ENCODE data around the gene YARS1. TPM values are rescaled to one million over a fixed set of nuclear protein-coding genes. Genes with fewer than 3 reads are reported as not detected.

Gene YARS1
- total RNA-seq, 1 donor, result 199 TPM

DNA sequence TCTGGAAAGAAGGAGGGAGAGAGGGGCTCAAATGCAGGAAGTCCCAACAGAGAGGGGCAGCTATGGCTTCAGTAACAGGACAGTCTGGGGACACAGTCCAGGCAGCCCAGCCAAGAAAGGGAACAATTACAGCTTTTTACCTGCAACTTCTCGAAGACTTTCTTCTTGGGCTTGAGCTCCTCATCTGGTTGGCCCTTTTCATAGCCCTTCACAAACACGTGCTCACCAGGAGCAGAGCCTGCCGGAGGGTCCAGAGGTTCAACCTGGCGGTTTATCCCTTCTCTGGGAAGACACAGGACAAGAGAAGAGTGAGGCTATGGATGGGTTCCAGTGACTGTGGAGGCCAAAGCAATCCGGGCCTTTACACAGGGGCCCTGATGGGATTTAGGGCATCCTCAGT, 37.9 kb downstream of the YARS1 start:
- H3K36me3 ChIP-seq (ENCODE audit: insufficient read depth, low read length), result peaks cover 83% of the 10 kb centered on the region
- no peak for DNase-seq (ENCODE audit: insufficient read length, low spot score, missing footprints)
- no peak overlapping the region for H3K4me2 ChIP-seq (ENCODE audit: insufficient read depth, low read length)
- TF ChIP-seq, protein P1, sequence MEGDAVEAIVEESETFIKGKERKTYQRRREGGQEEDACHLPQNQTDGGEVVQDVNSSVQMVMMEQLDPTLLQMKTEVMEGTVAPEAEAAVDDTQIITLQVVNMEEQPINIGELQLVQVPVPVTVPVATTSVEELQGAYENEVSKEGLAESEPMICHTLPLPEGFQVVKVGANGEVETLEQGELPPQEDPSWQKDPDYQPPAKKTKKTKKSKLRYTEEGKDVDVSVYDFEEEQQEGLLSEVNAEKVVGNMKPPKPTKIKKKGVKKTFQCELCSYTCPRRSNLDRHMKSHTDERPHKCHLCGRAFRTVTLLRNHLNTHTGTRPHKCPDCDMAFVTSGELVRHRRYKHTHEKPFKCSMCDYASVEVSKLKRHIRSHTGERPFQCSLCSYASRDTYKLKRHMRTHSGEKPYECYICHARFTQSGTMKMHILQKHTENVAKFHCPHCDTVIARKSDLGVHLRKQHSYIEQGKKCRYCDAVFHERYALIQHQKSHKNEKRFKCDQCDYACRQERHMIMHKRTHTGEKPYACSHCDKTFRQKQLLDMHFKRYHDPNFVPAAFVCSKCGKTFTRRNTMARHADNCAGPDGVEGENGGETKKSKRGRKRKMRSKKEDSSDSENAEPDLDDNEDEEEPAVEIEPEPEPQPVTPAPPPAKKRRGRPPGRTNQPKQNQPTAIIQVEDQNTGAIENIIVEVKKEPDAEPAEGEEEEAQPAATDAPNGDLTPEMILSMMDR (IDR thresholded peaks at IDR 0.05; ENCODE audit: extremely low read depth, low read depth, low read length), result no peak
- no peak overlapping the region for H3K27ac ChIP-seq (ENCODE audit: low read depth, low read length)
- no peak overlapping the region for H2AFZ ChIP-seq (ENCODE audit: low read length)
- no peaks in the 10 kb centered on the region for H3K79me2 ChIP-seq (ENCODE audit: insufficient read depth, low read length)
- H3K27me3 ChIP-seq (ENCODE audit: insufficient read depth, low read length), result no peaks in the 10 kb centered on the region
- H3K4me1 ChIP-seq (ENCODE audit: insufficient read depth, low read length), result peaks cover 5% of the 10 kb centered on the region
- H3K4me3 ChIP-seq (ENCODE audit: insufficient read depth, low read length), result no peak overlapping the region
- H3K9me3 ChIP-seq (ENCODE audit: low read depth, low read length), result no peaks in the 10 kb centered on the region
- H4K20me1 ChIP-seq (ENCODE audit: insufficient read depth, low read length), result no peaks in the 10 kb centered on the region

DNA sequence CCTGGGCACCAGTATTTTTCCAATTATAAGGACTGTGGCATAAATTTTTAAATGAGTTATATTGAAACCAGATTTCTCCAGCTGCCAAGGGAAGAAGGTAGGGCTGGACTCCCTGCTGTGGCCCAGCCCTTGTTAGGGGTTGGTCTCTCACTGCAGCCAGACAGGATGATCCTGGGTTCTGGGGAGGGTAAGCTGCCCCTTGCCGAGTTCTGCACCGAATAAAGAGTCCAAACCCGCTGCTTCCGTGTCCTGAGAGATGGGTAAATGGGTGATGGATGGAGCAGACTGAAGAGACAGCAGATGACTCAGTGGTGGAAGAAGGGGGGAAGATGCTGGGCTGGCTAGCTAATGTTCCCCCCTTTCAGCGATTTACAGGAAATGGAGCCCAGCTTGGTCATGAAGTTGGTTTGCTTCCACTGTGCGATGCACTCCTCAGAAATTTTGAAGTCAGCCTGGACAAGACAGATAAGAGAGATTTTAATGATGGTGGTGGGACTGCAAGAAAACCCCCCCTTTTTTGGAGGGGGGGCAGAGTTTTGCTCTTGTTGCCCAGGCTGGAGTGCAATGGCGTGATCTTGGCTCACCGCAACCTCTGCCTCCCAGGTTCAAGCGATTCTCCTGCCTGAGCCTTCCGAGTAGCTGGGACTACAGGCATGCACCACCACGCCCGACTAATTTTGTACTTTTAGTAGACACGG, 41.4 kb downstream of the YARS1 start:
- Histone ChIP-seq H3K9me3 (ENCODE audit: low read depth, low read length) (no peaks in the 10 kb centered on the region), H4K20me1 (ENCODE audit: insufficient read depth, low read length) (peaks cover 7% of the 10 kb centered on the region), H3K79me2 (ENCODE audit: insufficient read depth, low read length) (no peaks in the 10 kb centered on the region), H3K4me1 (ENCODE audit: insufficient read depth, low read length) (peaks cover 5% of the 10 kb centered on the region), H3K36me3 (ENCODE audit: insufficient read depth, low read length) (peaks cover 60% of the 10 kb centered on the region), H3K27ac (ENCODE audit: low read depth, low read length) (peak overlapping the region; percentile 45), H3K4me2 (ENCODE audit: insufficient read depth, low read length) (no peak overlapping the region), H3K4me3 (ENCODE audit: insufficient read depth, low read length) (no peak overlapping the region), H3K27me3 (ENCODE audit: insufficient read depth, low read length) (no peaks in the 10 kb centered on the region), H2AFZ (ENCODE audit: low read length) (no peak overlapping the region)
- DNase-seq (ENCODE audit: insufficient read length, low spot score, missing footprints), result no peak
- TF ChIP-seq, protein P1 (IDR thresholded peaks at IDR 0.05; ENCODE audit: extremely low read depth, low read depth, low read length), result no peak

DNA sequence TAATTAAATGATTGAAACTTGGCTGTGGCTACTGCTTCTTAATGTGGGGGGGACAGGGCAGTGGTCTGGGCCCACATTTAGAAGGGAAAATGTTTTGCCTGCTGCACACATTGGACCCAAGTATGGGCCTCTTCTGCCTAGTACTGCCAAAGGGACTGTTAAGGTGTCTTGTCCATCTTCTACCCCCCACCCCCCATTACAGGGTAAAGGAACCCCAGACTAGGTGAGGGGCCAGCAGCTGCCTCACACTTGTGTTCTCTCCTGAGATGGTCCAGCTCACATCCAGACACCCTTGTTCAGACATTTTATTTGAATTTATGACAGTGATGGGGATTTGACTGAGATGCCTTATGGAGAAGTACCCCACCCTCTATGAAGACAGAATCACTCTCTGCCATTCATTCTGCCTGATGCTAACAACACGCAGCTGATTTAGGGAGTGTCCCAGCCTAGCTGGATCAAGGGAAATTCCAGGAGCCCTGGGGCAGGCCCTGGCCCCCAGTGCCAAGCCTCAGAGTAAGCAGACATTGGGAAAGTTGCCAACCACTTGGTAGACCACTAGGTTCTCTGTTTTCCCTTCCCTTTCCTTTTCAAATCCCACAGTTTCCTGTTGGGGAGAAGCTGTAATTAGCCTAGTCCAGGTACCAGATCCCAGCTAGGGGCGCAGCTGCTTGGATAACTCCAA, 42.1 kb downstream of the YARS1 start:
- H4K20me1 ChIP-seq (ENCODE audit: insufficient read depth, low read length), result peaks cover 7% of the 10 kb centered on the region
- no peak overlapping the region for H3K4me2 ChIP-seq (ENCODE audit: insufficient read depth, low read length)
- no peak overlapping the region for H3K4me3 ChIP-seq (ENCODE audit: insufficient read depth, low read length)
- H3K27ac ChIP-seq (ENCODE audit: low read depth, low read length), result no peak overlapping the region
- DNase-seq (ENCODE audit: insufficient read length, low spot score, missing footprints), result no peak
- H3K4me1 ChIP-seq (ENCODE audit: insufficient read depth, low read length), result peaks cover 5% of the 10 kb centered on the region
- TF ChIP-seq, protein P1 (IDR thresholded peaks at IDR 0.05; ENCODE audit: extremely low read depth, low read depth, low read length), result no peak
- no peaks in the 10 kb centered on the region for H3K9me3 ChIP-seq (ENCODE audit: low read depth, low read length)
- H3K79me2 ChIP-seq (ENCODE audit: insufficient read depth, low read length), result no peaks in the 10 kb centered on the region
- no peak overlapping the region for H2AFZ ChIP-seq (ENCODE audit: low read length)
- peaks cover 53% of the 10 kb centered on the region for H3K36me3 ChIP-seq (ENCODE audit: insufficient read depth, low read length)
- H3K27me3 ChIP-seq (ENCODE audit: insufficient read depth, low read length), result no peaks in the 10 kb centered on the region

DNA sequence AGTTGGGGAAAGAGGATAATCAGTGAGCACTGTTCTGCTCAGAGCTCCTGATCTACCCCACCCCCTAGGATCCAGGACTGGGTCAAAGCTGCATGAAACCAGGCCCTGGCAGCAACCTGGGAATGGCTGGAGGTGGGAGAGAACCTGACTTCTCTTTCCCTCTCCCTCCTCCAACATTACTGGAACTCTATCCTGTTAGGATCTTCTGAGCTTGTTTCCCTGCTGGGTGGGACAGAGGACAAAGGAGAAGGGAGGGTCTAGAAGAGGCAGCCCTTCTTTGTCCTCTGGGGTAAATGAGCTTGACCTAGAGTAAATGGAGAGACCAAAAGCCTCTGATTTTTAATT, 42.7 kb downstream of the YARS1 start:
- no peak overlapping the region for H3K4me3 ChIP-seq (ENCODE audit: insufficient read depth, low read length)
- H2AFZ ChIP-seq (ENCODE audit: low read length), result no peak overlapping the region
- H3K27ac ChIP-seq (ENCODE audit: low read depth, low read length), result no peak overlapping the region
- H3K36me3 ChIP-seq (ENCODE audit: insufficient read depth, low read length), result peaks cover 47% of the 10 kb centered on the region
- H3K27me3 ChIP-seq (ENCODE audit: insufficient read depth, low read length), result no peaks in the 10 kb centered on the region
- no peak overlapping the region for H3K4me2 ChIP-seq (ENCODE audit: insufficient read depth, low read length)
- H4K20me1 ChIP-seq (ENCODE audit: insufficient read depth, low read length), result peaks cover 7% of the 10 kb centered on the region
- no peaks in the 10 kb centered on the region for H3K9me3 ChIP-seq (ENCODE audit: low read depth, low read length)
- TF ChIP-seq, protein P1 (IDR thresholded peaks at IDR 0.05; ENCODE audit: extremely low read depth, low read depth, low read length), result no peak
- no peaks in the 10 kb centered on the region for H3K79me2 ChIP-seq (ENCODE audit: insufficient read depth, low read length)
- no peak for DNase-seq (ENCODE audit: insufficient read length, low spot score, missing footprints)
- H3K4me1 ChIP-seq (ENCODE audit: insufficient read depth, low read length), result peaks cover 5% of the 10 kb centered on the region

Data from osteoblast (primary cell).